Measurements from ENCODE around the gene PITPNC1.

The PITPNC1 gene

GRCh38 chr17:67434061-67434525 is 57.0 kb downstream of the PITPNC1 start:
- peak; percentile 77 for DNase-seq (ENCODE audit: low spot score)

DNA sequence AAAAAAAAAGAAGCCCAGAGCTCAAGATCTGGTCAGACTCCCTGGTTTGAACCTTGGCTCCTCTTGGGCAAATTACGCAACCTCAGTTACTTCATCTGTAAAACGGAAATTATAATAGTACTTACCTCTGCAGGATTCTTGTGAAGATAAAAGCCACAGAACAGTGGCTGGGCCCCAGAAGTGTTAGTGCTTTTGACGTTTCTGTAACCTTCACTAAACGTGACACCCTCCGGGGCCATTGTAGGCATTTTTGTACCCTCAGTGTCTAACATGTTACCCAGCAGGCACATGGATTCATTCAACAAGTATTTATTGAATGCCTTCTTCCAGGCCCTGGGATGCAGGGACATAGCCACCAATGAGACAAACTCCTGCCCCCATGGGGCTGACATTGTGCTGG is 58.0 kb downstream of the PITPNC1 start:
- DNase-seq (ENCODE audit: low spot score), result peak; percentile 82

DNA sequence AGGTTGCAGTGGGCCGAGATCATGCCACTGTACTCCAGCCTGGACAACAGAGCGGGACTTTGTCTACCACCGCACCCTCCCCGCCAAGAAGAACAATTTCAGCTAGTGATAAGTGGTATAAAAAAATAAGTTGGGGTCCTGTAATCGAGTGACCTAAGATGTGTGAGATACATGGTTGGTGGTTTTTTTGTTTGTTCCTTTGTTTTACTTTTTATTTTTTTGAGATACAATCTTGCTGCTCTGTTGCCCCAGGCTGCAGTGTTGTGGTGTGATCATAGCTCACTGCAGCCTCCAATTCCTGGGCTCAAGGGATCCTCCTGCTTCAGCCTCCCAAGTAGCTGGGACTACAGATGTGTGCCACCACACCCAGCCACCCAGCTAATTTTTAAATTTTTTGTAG is 58.7 kb downstream of the PITPNC1 start:
- no peak for DNase-seq (ENCODE audit: low spot score)

DNA sequence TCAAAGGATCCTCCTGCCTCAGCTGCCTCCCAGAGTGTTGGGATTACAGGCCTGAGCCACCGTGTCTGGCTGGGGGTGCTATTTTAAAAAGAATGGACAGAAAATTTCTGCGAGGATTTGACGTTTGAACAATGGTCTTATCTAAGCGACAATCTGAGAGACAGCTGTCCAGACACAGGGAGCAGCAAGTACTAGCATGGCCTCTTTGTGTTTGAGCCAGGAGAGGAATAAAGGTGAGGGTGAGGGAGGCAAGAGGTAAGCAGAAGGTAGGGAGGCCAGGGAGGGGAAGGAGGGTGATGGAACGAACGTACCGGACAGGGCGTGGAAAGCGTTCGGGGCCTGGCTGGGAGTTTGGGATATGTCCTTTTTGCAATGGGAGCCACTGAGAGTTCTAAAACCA is 59.2 kb downstream of the PITPNC1 start:
- no peak for DNase-seq (ENCODE audit: low spot score)

DNA sequence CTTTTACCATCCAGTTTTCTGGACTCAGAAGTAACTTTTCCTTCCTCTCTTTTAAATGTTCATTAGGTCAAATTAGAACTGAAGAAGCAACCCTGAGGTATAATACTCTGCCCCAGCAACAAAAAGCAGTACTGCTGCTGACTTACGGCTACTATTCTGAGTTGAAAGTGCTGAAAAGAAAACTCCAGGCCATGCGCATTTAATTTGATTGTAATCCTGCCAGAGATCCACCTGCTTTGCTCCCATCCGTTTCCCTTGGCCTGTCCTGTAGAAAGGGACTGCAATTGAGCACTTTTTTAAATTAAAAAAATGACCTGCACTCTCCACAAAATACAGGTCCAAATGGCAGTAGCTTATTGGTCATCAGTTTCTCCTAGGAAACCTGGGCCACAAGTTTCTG is 61.6 kb downstream of the PITPNC1 start:
- DNase-seq (ENCODE audit: low spot score), result no peak

DNA sequence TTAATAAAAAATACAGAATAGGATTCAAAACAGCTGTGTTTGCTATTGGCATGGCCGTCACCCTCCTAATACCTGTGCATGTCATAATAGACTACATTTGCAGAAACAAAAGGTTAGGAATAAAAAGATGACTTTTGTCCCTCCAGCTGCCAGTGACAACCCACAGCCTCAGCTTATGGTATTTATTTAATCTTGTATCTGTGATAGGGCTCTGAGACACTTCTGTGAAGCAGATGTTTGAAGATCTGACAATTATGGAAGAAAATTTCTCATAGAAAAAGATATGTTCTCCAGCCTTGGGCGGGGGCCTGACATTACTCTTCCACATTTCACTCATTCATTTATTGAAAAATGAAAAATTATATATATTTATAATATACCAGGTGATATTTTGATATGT is 62.2 kb downstream of the PITPNC1 start:
- DNase-seq (ENCODE audit: low spot score), result no peak

- no peak for DNase-seq (ENCODE audit: low spot score)
Measured at GRCh38 chr17:67440277-67441051, 63.4 kb downstream of the PITPNC1 start.

GRCh38 chr17:67441052-67441895 is 64.2 kb downstream of the PITPNC1 start:
- peak; percentile 94 for DNase-seq (ENCODE audit: low spot score)

- DNase-seq (ENCODE audit: low spot score), result no peak
Measured at GRCh38 chr17:67441896-67442219, 64.8 kb downstream of the PITPNC1 start.

DNA sequence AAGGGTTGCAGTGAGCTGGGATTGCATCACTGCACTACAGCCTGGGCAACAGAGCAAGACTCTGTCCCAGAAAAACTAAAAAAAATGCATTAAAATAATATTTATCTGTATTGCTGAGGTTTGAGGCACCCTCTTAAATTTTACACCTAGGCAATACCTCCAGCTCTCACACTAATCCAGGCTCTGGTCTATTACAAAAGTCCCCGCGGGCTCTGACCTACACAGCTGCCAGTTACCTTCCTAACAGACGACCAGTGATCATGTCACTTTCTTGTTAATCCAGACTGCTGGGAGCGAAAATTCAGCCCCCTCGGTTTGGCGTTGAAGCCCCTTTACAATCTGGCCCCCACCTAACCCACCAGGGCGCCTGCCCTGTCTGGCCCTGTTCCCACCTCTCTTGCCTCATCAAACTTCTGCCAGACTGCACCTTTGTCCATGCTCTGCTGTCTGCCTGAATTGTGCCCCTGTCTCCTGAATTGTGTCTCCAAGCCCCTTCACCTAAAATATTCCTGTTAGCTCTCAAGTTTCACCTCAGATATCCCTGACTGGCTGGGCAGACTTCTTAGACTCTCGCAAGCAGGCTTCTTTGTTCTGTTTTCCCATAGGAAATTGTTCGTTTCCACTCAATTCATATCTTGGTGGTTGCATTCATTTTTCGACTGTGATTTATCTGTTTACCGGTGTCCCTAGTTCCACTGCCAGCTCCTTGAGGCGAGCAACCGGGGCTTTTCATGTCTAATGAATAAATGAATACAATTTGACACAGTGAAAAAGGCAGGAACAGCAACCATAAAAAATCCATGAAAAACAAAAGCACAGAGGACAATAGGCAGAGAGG is 65.9 kb downstream of the PITPNC1 start:
- no peak for DNase-seq (ENCODE audit: low spot score)

DNA sequence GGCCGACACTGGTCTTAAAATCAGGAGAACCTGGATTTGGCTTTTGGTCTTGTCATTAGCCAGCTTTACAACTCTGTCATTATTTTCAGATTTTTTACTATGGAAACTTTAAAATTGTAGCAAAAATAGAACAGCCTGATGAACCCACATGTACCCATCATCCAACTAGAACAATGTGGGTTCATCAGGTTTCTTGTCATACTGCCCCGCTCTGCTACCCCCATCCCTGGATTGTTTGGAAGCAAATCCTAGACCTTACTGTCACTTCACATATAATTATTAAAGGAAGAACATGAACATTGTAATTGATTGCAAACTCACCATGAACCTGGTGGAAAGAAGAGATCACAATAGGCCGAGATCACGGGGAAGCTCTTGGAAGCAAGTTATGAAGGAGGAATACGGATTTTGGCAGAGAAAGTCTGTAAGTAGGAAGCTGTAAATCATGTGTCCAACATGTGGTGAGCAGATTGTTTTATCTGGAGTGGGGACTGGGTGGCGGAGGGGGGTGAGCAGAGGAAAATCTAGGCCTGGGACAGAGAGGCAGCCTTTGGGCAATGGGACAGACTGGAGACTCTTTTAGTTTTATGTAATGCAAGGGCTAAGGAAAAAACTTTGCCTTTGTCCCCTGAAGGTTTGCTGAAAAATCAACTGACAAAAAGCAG is 67.0 kb downstream of the PITPNC1 start:
- no peak for DNase-seq (ENCODE audit: low spot score)

GRCh38 chr17:67448449-67448848 is 71.4 kb downstream of the PITPNC1 start:
- no peak for DNase-seq (ENCODE audit: low spot score)

DNA sequence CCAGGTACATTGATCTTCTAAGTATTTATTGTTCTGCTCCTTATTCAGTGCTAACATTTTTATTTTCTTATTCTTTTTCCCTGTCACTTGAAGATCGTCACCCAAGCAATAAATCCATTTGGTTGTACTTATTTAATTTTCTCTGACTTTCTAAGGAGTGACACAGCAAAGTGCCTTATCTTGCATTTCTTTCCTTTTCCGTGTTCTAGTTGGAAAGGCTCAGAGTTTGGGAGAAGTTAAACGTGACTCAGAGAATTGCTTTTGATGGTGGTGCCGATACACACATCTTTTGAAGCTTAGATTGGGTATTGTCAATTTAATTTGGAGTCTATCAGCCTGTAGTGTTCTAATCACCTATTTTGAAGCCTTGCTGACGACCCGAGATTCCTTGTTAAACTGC is 72.0 kb downstream of the PITPNC1 start:
- no peak for DNase-seq (ENCODE audit: low spot score)

DNA sequence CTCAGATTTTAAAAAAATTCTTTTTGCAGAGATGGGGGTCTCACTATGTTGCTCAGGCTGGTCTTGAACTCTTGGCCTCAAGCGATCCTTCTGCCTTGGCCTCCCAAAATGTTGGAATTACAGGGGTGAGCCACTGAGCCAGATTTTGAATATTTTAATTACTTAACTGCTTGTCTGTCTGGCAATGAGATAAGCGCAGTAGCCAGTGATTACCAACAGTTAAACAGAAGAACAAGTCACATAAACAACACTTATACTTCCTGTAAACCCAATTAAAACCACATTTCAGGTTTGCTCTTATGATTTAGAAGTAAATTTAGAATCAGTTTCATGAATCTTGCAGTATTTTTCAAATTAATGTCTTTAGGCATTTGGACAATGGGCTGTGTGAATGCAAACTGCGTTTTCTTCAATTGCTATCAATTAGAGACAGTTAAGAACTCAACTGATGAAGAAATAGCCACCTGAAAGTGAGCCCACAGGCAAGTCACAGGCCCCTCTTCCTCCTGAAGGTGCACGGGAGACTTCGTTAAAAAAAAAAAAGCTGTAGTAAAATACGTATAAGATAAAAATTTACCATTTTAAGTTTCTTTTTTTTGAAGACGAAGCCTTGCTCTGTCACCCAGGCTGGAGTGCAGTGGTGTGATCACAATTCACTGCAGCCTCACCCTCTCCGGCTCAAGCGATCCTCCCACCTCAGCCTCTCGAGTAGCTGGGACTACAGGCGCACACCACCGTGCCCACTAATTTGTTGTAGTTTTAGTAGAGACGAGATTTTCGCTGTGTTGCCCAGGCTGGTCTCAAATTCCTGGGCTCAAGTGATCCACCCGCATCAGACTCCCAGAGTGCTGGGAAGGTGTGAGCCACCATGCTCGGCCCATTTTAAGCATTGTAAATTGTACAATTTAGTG is 73.0 kb downstream of the PITPNC1 start:
- peak; percentile 40 for DNase-seq (ENCODE audit: low spot score)

- DNase-seq (ENCODE audit: low spot score), result peak; percentile 77
Measured at GRCh38 chr17:67452681-67453554, 75.8 kb downstream of the PITPNC1 start.

DNA sequence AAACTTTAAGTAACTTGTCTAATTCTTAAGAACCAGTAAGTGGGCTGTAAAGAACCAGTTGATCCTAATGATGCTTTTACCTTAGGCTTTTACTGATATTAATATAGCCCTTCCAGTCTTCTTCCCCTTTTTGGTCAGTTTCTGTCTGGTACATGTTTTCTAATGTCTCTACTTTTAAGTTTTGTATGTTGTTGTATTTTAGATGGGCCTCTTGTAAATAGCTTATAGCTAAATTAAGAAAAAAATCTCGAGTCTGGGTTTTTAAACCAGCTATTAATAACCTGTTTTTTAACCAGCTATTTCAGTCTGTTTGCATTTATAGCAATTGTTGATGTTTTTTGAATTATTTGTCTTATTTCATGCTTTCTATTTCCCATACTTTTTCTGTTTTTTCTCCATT is 79.0 kb downstream of the PITPNC1 start:
- no peak for DNase-seq (ENCODE audit: low spot score)

DNA sequence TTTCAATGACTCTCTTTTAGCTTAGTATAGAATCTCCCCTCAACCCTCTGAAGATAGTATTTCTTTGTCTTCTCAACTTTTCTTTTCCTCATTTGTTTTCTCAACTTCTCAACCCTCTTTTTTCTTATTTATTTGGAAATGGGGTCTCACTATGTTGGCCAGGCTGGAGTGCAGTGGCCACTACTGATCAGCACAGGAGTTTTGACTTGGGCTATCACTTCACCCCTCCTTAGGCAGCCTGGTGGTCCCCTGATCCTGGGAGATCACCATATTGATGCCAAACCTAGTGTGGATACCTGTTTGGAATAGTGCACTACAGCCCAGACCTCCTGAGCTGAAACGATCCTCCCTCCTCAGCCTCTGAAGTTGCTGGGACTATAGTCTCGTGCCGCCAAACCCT is 79.8 kb downstream of the PITPNC1 start:
- no peak for DNase-seq (ENCODE audit: low spot score)

- DNase-seq (ENCODE audit: low spot score), result no peak
Measured at GRCh38 chr17:67458203-67458602, 81.1 kb downstream of the PITPNC1 start.

DNA sequence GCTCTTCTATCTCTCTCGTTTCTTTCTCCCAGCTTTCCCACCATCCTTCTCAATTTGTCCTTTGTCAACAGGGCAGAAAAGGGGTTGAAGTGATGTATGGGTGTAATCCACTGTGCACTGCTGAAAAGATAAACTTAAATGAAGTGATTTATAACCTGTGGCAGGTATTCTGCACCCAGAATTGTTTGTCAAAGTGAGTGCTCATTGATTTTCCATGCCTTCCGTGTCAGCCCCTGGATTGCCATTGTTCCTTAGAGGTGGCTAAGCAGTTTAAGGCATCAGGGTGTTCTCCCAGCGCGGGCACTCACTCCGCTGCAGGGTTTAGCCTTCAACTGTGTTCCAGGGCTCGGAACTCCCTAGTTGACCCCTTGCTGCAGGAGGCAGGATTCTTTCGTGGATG is 82.9 kb downstream of the PITPNC1 start:
- DNase-seq (ENCODE audit: low spot score), result no peak

GRCh38 chr17:67461228-67461780 is 84.2 kb downstream of the PITPNC1 start:
- DNase-seq (ENCODE audit: low spot score), result no peak

All from CD4-positive, alpha-beta T cell treated with Interleukin-15 for 4 hours (primary cell).